ENCODE results near the gene SLFNL1.

GRCh38 chr1:41053316-41053715 is 31.8 kb upstream of the SLFNL1 start:
- TF ChIP-seq MAZ (IDR thresholded peaks at IDR 0.05; ENCODE audit: borderline replicate concordance, low read depth, low read length) (no peak), JUNB (IDR thresholded peaks at IDR 0.05) (no peak), EP300 (IDR thresholded peaks at IDR 0.05) (no peak), CHD2 (IDR thresholded peaks at IDR 0.05; ENCODE audit: low read length, partially characterized antibody) (no peak), PHF8 (IDR thresholded peaks at IDR 0.05; ENCODE audit: borderline replicate concordance, low read depth) (no peak), ZNF302 (CRISPR knock-in tag; IDR thresholded peaks at IDR 0.05) (no peak), FOXS1 (CRISPR knock-in tag; IDR thresholded peaks at IDR 0.05) (no peak), TP53 (CRISPR knock-in tag; IDR thresholded peaks at IDR 0.05) (no peak), USF2 (IDR thresholded peaks at IDR 0.05) (no peak), CEBPB (IDR thresholded peaks at IDR 0.05) (no peak), KDM1A (IDR thresholded peaks at IDR 0.05; ENCODE audit: low read depth) (no peak)
- TF ChIP-seq, protein P1, sequence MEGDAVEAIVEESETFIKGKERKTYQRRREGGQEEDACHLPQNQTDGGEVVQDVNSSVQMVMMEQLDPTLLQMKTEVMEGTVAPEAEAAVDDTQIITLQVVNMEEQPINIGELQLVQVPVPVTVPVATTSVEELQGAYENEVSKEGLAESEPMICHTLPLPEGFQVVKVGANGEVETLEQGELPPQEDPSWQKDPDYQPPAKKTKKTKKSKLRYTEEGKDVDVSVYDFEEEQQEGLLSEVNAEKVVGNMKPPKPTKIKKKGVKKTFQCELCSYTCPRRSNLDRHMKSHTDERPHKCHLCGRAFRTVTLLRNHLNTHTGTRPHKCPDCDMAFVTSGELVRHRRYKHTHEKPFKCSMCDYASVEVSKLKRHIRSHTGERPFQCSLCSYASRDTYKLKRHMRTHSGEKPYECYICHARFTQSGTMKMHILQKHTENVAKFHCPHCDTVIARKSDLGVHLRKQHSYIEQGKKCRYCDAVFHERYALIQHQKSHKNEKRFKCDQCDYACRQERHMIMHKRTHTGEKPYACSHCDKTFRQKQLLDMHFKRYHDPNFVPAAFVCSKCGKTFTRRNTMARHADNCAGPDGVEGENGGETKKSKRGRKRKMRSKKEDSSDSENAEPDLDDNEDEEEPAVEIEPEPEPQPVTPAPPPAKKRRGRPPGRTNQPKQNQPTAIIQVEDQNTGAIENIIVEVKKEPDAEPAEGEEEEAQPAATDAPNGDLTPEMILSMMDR (IDR thresholded peaks at IDR 0.05) = no peak
- TF ChIP-seq, protein P2, sequence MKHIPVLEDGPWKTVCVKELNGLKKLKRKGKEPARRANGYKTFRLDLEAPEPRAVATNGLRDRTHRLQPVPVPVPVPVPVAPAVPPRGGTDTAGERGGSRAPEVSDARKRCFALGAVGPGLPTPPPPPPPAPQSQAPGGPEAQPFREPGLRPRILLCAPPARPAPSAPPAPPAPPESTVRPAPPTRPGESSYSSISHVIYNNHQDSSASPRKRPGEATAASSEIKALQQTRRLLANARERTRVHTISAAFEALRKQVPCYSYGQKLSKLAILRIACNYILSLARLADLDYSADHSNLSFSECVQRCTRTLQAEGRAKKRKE (CRISPR knock-in tag; IDR thresholded peaks at IDR 0.05; ENCODE audit: low read depth) = no peak
